H1 (cell line): ENCODE data around the gene MRPS27. TPM values are rescaled to one million over a fixed set of nuclear protein-coding genes. Genes with fewer than 3 reads are reported as not detected.

Experiments
- CTCF ChIA-PET: fragments of 300-600 bp; sonication (Branson Sonifier 250); formaldehyde crosslinking; loops from one replicate; lab custom pipeline; 2021; ENCODE audit not compliant: partially characterized antibody; lab: Charles Lee
- POLR2A ChIA-PET: fragments of 300-600 bp; sonication (Branson Sonifier 250); formaldehyde crosslinking; loops from one replicate; lab custom pipeline; 2021; ENCODE audit warnings: inconsistent platforms; ENCODE audit not compliant: partially characterized antibody; lab: Charles Lee
- DNase-seq, 2 experiments: peaks; one replicate each; pipeline versions ENCODE4 v3.0.0 to v3.0.0-alpha.2; 2010 to 2022; ENCODE audit warnings: low spot score in 2 of 2, low read depth in 1 of 2, mixed read lengths in 1 of 2
- FAIRE-seq: peaks from 2 replicates; lab custom pipeline; 2011; peaks lifted over from hg19 to GRCh38; lab: Jason Lieb, UNC
- H2AFZ ChIP-seq: 2 replicates; pipeline ENCODE4 v1.8.1; 2012; ENCODE audit warnings: low read length, inconsistent platforms
- H2AK5ac ChIP-seq: 2 replicates; pipeline ENCODE4 v1.6.1; 2013; ENCODE audit warnings: low read depth, low read length
- H2BK120ac ChIP-seq: replicated peaks from 2 replicates; pipeline ENCODE3; 2013; ENCODE audit warnings: low read depth, low read length, inconsistent platforms
- H2BK12ac ChIP-seq: 2 replicates; pipeline ENCODE4 v1.6.1; 2013; ENCODE audit warnings: low read depth, low read length
- H2BK15ac ChIP-seq: 2 replicates; pipeline ENCODE4 v1.6.1; 2013; ENCODE audit warnings: low read length
- H2BK20ac ChIP-seq: 2 replicates; pipeline ENCODE4 v1.6.1; 2013; ENCODE audit warnings: low read length
- H2BK5ac ChIP-seq: 2 replicates; pipeline ENCODE4 v1.6.1; 2013; ENCODE audit warnings: low read depth, low read length
- H3K14ac ChIP-seq: 2 replicates; pipeline ENCODE4 v1.6.1; 2013; ENCODE audit warnings: inconsistent platforms; ENCODE audit not compliant: insufficient read length
- H3K18ac ChIP-seq: 2 replicates; pipeline ENCODE4 v1.6.1; 2013; ENCODE audit warnings: low read length; ENCODE audit errors: extremely low read depth
- H3K23ac ChIP-seq: 2 replicates; pipeline ENCODE4 v1.6.1; 2013; ENCODE audit warnings: inconsistent platforms; ENCODE audit not compliant: insufficient read length
- H3K23me2 ChIP-seq: 2 replicates; pipeline ENCODE4 v1.6.1; 2013; ENCODE audit warnings: low read depth, low read length
- H3K27ac ChIP-seq: 2 replicates; pipeline ENCODE4 v1.6.1; 2011; ENCODE audit warnings: low read depth, low read length, inconsistent platforms
- H3K27me3 ChIP-seq, 4 experiments: replicated peaks in 1 of 4; 1 replicate in 1 of 4; 2 replicates in 3 of 4; pipeline versions ENCODE4 v1.6.1 to v1.8.1; 2011 to 2013; ENCODE audit warnings: low read length in 3 of 4, mild to moderate bottlenecking in 3 of 4, inconsistent platforms in 2 of 4, mixed read lengths in 2 of 4, moderate library complexity in 1 of 4; ENCODE audit not compliant: control insufficient read depth in 3 of 4, insufficient read depth in 3 of 4; ENCODE audit errors: extremely low read depth in 1 of 4
- H3K36me3 ChIP-seq, 4 experiments: 2 replicates each; pipeline versions ENCODE4 v1.6.1 to v1.8.1; 2011 to 2013; ENCODE audit warnings: mild to moderate bottlenecking in 4 of 4, low read length in 3 of 4, moderate library complexity in 2 of 4, control low read depth in 1 of 4, inconsistent platforms in 1 of 4; ENCODE audit not compliant: insufficient read depth in 4 of 4, control insufficient read depth in 2 of 4
- H3K4ac ChIP-seq: replicated peaks from 2 replicates; pipeline ENCODE3; 2013; ENCODE audit warnings: low read length, low read depth, mixed read lengths, inconsistent platforms; ENCODE audit not compliant: insufficient read length
- H3K4me1 ChIP-seq, 4 experiments: replicated peaks in 1 of 4; 1 replicate in 1 of 4; 2 replicates in 3 of 4; pipeline versions ENCODE4 v1.6.1 to v1.8.1; 2011 to 2013; ENCODE audit warnings: low read length in 3 of 4, inconsistent platforms in 2 of 4, mixed read lengths in 1 of 4; ENCODE audit not compliant: insufficient read depth in 4 of 4, control insufficient read depth in 3 of 4
- H3K4me2 ChIP-seq, 2 experiments: 2 replicates each; pipeline versions ENCODE4 v1.6.1 to v1.8.1; 2011 to 2013; ENCODE audit warnings: low read depth in 2 of 2, low read length in 2 of 2, control low read depth in 1 of 2, inconsistent platforms in 1 of 2, mild to moderate bottlenecking in 1 of 2; ENCODE audit not compliant: insufficient read depth in 1 of 2
- H3K4me3 ChIP-seq, 4 experiments: fragments of 200-600, 300-600 bp in 1 of 4; sonication (generic), shearing (Covaris generic), sonication (Bioruptor Twin) in 1 of 4; 2 replicates each; pipeline versions ENCODE4 v1.5.1 to v1.8.1; 2011 to 2016; ENCODE audit warnings: low read length in 4 of 4, low read depth in 3 of 4, control low read depth in 2 of 4, inconsistent platforms in 2 of 4, mild to moderate bottlenecking in 2 of 4, mixed read lengths in 1 of 4, moderate library complexity in 1 of 4; ENCODE audit not compliant: insufficient read depth in 2 of 4; ENCODE audit errors: extremely low read depth in 1 of 4
- H3K56ac ChIP-seq: replicated peaks from 2 replicates; pipeline ENCODE3; 2013; ENCODE audit warnings: low read depth, mild to moderate bottlenecking, mixed read lengths, low read length, inconsistent platforms; ENCODE audit not compliant: insufficient read length
- H3K79me1 ChIP-seq: 2 replicates; pipeline ENCODE4 v1.6.1; 2013; ENCODE audit warnings: low read depth, low read length, control low read depth
- H3K79me2 ChIP-seq, 2 experiments: 2 replicates each; pipeline versions ENCODE4 v1.6.1 to v1.8.1; 2012 to 2013; ENCODE audit warnings: low read length in 2 of 2, mild to moderate bottlenecking in 2 of 2, inconsistent platforms in 1 of 2; ENCODE audit not compliant: insufficient read depth in 2 of 2, control insufficient read depth in 1 of 2
- H3K9ac ChIP-seq, 4 experiments: replicated peaks in 1 of 4; 1 replicate in 1 of 4; 2 replicates in 3 of 4; pipeline versions ENCODE4 v1.6.1 to v1.8.1; 2011 to 2013; ENCODE audit warnings: low read depth in 3 of 4, low read length in 3 of 4, control low read depth in 2 of 4, mild to moderate bottlenecking in 2 of 4, moderate library complexity in 2 of 4, inconsistent platforms in 1 of 4; ENCODE audit errors: extremely low read depth in 1 of 4
- H3K9me3 ChIP-seq, 2 experiments: 2 replicates each; pipeline versions ENCODE4 v1.6.1 to v1.8.1; 2012 to 2013; ENCODE audit warnings: mild to moderate bottlenecking in 2 of 2, moderate library complexity in 2 of 2, control low read depth in 1 of 2, inconsistent platforms in 1 of 2, low read depth in 1 of 2, low read length in 1 of 2, mixed read lengths in 1 of 2; ENCODE audit not compliant: insufficient read depth in 2 of 2
- H4K20me1 ChIP-seq, 2 experiments: replicated peaks in 1 of 2; 2 replicates each; pipeline versions ENCODE3 to v1.8.1; 2011 to 2013; ENCODE audit warnings: inconsistent platforms in 2 of 2, low read length in 2 of 2, mild to moderate bottlenecking in 1 of 2; ENCODE audit not compliant: insufficient read depth in 2 of 2, control insufficient read depth in 1 of 2
- H4K5ac ChIP-seq: 2 replicates; pipeline ENCODE4 v1.6.1; 2013; ENCODE audit warnings: low read length, low read depth, mixed read lengths, inconsistent platforms; ENCODE audit not compliant: insufficient read length
- H4K8ac ChIP-seq: 2 replicates; pipeline ENCODE4 v1.8.0; 2013; ENCODE audit warnings: mild to moderate bottlenecking, moderate library complexity, low read length, inconsistent platforms; ENCODE audit not compliant: insufficient read depth; ENCODE audit errors: extremely low read depth
- H4K91ac ChIP-seq: replicated peaks from 2 replicates; pipeline ENCODE3; 2013; ENCODE audit warnings: low read length, mixed read lengths, inconsistent platforms; ENCODE audit not compliant: insufficient read length
- BRCA1 ChIP-seq: IDR thresholded peaks from 2 replicates; pipeline ENCODE4 v1.6.1; 2012; ENCODE audit warnings: low read depth, low read length, improper control_type of control experiment
- CTBP2 ChIP-seq: IDR thresholded peaks from 2 replicates; pipeline ENCODE4 v1.7.0; 2011; ENCODE audit warnings: borderline replicate concordance, mild to moderate bottlenecking, moderate library complexity, mixed read lengths, low read length; ENCODE audit not compliant: insufficient read depth, insufficient read length
- JUND ChIP-seq: IDR thresholded peaks from 2 replicates; pipeline ENCODE4 v1.6.1; 2011; ENCODE audit warnings: mild to moderate bottlenecking, improper control_type of control experiment, low read length
- RXRA ChIP-seq: IDR thresholded peaks from 2 replicates; pipeline ENCODE4 v1.6.1; 2011; ENCODE audit warnings: low read depth, mild to moderate bottlenecking, low read length, moderate library complexity; ENCODE audit not compliant: insufficient read depth
- TAF7 ChIP-seq: optimal IDR thresholded peaks from 2 replicates; pipeline ENCODE3; 2011; ENCODE audit warnings: low read depth, mild to moderate bottlenecking, inconsistent platforms, low read length, moderate library complexity, borderline replicate concordance
- WGBS, 2 experiments: shearing (Covaris generic) in 1 of 2; methylation state at CpG; one replicate each; pipeline versions ENCODE4 v1.1.6 to v1.1.7; 2013 to 2015; ENCODE audit warnings: low lambda C conversion rate in 2 of 2, mixed read lengths in 2 of 2, inconsistent platforms in 1 of 2, low coverage in 1 of 2, missing lambda C conversion rate in 1 of 2; ENCODE audit not compliant: insufficient replicate concordance in 2 of 2, insufficient coverage in 1 of 2, insufficient read length in 1 of 2; ENCODE audit errors: extremely low coverage in 1 of 2, missing lambda C conversion rate in 1 of 2; 5-methylcytosine and 5-hydroxymethylcytosine counted together
- polyA plus RNA-seq, 7 experiments: library from polyadenylated mRNA; depleted of rRNA in 3 of 7; stranded (reverse) in 5 of 7; unstranded in 2 of 7; fragments of >200 nt in 5 of 7; fragments of 200-250 nt in 2 of 7; gene quantifications; 1 replicate in 5 of 7; 2 replicates in 1 of 7; 4 replicates in 1 of 7; pipeline versions ENCODE4 v1.2.1 to v1.2.3, GENCODE V29; 2011 to 2013; ENCODE audit warnings: missing spikeins in 2 of 7, mixed read lengths in 2 of 7
- total RNA-seq: library from RNA; stranded (reverse); fragmentation: NEBNext Ultra II Directional; extraction: Animal tissue kit (Norgen Biotek cat#: 25700); gene quantifications from 2 replicates; pipeline ENCODE4 v1.2.1, GENCODE V29; 2021

The MRPS27 gene
- total and polyA plus RNA-seq, 2 of the 8 experiments (the other 6 are each of a cell fraction or from before 2014, with no cell fraction given) = 93.2 to 102 TPM

GRCh38 chr5:72313141-72313540 is 6.9 kb downstream of the MRPS27 start:
- Histone ChIP-seq H2AK5ac (no peak overlapping the region), H2BK20ac (no peak overlapping the region), H3K4me2 (no peak overlapping the region), H4K8ac (no peak overlapping the region), H2BK5ac (no peak overlapping the region), H3K9me3 (no peaks in the 10 kb centered on the region), H3K9ac (no peak overlapping the region), H3K23ac (no peak overlapping the region), H4K5ac (no peak overlapping the region), H3K4me1 (peaks cover 0 to 3% (median 0%) of the 10 kb centered on the region in 4 experiments; a peak in 1 of 7 replicates), H2BK12ac (no peak overlapping the region), H3K4ac (no peak overlapping the region), H3K56ac (no peak overlapping the region), H3K27me3 (no peaks in the 10 kb centered on the region), H2BK120ac (no peak overlapping the region), H4K20me1 (no peaks in the 10 kb centered on the region), H4K91ac (no peak overlapping the region), H3K4me3 (no peak overlapping the region), H3K23me2 (no peaks in the 10 kb centered on the region; the same call in 1 of the 2 replicates), H3K14ac (no peak overlapping the region), H3K36me3 (peaks cover 8 to 32% (median 22%) of the 10 kb centered on the region in 4 experiments; a peak in 7 of 8 replicates), H3K79me2 (peaks cover 0 to 36% of the 10 kb centered on the region in 2 experiments; a peak in 2 of 4 replicates), H3K18ac (no peak overlapping the region), H2AFZ (no peak overlapping the region), H3K27ac (no peak overlapping the region), H3K79me1 (peaks cover 2% of the 10 kb centered on the region; the same call in 1 of the 2 replicates), H2BK15ac (no peak overlapping the region)
- FAIRE-seq (no peak), DNase-seq (no peak)
- CTCF ChIA-PET = no interaction called here
- POLR2A ChIA-PET = no interaction called here
- 100% methylated on average over 1 of the region's 1 CpG; no CpG with 5 or more reads in 1 of the 2 experiments for WGBS, 2 experiments
- TF ChIP-seq TAF7 (no peak), CTBP2 (no peak), BRCA1 (no peak), JUND (no peak), RXRA (no peak)
